ENCODE data around the gene NBPF1.
"Not testable (repeated sequence)": the region's sequence is repeated elsewhere in the genome, so short reads cannot be mapped to it uniquely, and the experiment has no call there.

Gene NBPF1

GRCh38 chr1:16600855-16601786 is 12.2 kb downstream of the NBPF1 start:
- not testable (repeated sequence) for DNase-seq (ENCODE audit: low spot score)
- in situ Hi-C loops (cut with MboI; ENCODE audit: low pct_unique_long_range_greater_than_20kb, low sequenced_read_pairs, unreplicated experiment): loop anchor here (10.0 to 25.0 kb wide), 4 partner anchors 136 to 636 kb away; partner anchors contain the start of genes CPLANE2 and PADI3

DNA sequence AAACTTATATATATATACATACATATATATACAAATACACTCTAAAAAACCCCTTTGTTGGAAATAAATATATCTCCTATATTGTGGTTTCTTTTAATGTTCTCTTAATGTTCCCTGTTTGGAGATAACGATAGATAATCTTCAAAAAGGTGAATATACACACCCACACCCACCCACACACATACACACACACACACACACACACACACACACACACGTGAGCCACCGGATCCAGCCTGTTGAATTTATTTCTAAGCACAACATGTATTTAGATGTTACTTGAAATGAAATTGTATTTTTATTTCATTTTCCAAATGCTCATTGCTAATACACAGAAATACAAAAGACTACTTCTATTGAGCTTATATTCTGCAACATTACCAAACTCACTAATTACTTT is 14.0 kb downstream of the NBPF1 start:
- DNase-seq (ENCODE audit: low spot score); in situ Hi-C loops (cut with MboI; ENCODE audit: low pct_unique_long_range_greater_than_20kb, low sequenced_read_pairs, unreplicated experiment): not testable (repeated sequence)

- in situ Hi-C loops (cut with MboI; ENCODE audit: low pct_unique_long_range_greater_than_20kb, low sequenced_read_pairs, unreplicated experiment); DNase-seq (ENCODE audit: low spot score): not testable (repeated sequence)
Observed at GRCh38 chr1:16595216-16595615, 18.1 kb downstream of the NBPF1 start.

GRCh38 chr1:16591845-16592244 is 21.5 kb downstream of the NBPF1 start:
- in situ Hi-C loops (cut with MboI; ENCODE audit: low pct_unique_long_range_greater_than_20kb, low sequenced_read_pairs, unreplicated experiment); DNase-seq (ENCODE audit: low spot score): not testable (repeated sequence)
- TF ChIP-seq, protein P1, sequence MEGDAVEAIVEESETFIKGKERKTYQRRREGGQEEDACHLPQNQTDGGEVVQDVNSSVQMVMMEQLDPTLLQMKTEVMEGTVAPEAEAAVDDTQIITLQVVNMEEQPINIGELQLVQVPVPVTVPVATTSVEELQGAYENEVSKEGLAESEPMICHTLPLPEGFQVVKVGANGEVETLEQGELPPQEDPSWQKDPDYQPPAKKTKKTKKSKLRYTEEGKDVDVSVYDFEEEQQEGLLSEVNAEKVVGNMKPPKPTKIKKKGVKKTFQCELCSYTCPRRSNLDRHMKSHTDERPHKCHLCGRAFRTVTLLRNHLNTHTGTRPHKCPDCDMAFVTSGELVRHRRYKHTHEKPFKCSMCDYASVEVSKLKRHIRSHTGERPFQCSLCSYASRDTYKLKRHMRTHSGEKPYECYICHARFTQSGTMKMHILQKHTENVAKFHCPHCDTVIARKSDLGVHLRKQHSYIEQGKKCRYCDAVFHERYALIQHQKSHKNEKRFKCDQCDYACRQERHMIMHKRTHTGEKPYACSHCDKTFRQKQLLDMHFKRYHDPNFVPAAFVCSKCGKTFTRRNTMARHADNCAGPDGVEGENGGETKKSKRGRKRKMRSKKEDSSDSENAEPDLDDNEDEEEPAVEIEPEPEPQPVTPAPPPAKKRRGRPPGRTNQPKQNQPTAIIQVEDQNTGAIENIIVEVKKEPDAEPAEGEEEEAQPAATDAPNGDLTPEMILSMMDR (IDR thresholded peaks at IDR 0.05; ENCODE audit: extremely low read depth, insufficient read depth, missing control alignments): peak; percentile 24

DNA sequence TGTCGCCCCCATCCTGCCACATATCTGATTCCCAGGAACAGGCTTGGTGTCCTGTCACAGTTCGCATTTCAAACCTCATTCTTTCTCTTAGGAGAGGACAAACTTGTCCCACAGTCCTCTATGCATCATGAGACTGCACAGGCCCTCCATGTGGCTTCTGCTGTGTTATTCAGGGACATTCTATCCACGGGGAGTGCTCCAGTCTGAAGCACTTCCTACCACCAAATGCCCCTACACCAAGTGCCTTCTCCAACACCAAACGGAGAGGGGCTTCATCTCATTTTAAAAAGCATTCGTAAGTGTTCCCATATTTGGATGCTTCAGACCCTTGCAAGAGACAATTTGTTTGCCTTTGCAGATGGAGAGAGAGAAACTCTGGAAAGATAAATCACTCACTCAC is 25.3 kb downstream of the NBPF1 start:
- in situ Hi-C loops (cut with MboI; ENCODE audit: low pct_unique_long_range_greater_than_20kb, low sequenced_read_pairs, unreplicated experiment); DNase-seq (ENCODE audit: low spot score): not testable (repeated sequence)

DNA sequence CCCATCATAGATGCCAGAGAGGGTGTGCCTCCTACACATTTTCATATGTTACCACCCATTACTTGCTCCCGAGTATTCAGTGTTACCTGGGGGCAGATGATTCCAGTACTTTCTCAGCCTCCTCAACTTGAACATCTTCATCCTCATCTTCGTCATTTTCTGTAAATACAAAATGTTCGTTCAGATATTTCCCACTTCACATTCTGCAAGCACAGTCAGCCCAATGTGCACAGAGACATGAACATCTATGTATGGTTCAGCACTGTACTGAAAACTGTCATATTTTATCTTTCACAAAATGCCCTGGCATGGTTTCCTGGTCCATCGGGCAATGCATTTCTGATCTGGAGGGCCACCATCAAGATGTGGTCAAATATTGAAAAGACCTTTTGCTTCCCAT is 25.7 kb downstream of the NBPF1 start:
- DNase-seq (ENCODE audit: low spot score); in situ Hi-C loops (cut with MboI; ENCODE audit: low pct_unique_long_range_greater_than_20kb, low sequenced_read_pairs, unreplicated experiment): not testable (repeated sequence)

GRCh38 chr1:16565324-16565723 is 48.0 kb downstream of the NBPF1 start:
- DNase-seq (ENCODE audit: low spot score); in situ Hi-C loops (cut with MboI; ENCODE audit: low pct_unique_long_range_greater_than_20kb, low sequenced_read_pairs, unreplicated experiment): not testable (repeated sequence)

DNA sequence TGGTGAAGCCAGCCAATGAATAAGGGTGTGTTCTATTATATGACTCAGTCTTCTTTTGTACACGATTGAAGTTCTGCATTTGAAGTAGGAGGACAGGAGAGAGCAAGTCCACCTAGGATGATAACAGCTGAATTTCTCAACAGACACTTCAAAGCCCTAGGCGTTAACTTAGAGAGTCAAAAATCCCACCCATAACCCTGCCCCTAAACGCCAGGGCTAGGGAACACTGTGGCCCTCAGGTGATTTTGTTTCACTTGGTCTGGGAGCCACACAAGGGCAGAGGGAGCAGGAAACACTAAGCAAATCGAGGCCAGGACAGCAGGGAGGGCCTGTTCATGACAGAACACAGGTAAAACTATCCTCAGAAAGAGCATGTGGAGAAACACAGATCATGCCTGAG is 52.3 kb downstream of the NBPF1 start:
- in situ Hi-C loops (cut with MboI; ENCODE audit: low pct_unique_long_range_greater_than_20kb, low sequenced_read_pairs, unreplicated experiment); DNase-seq (ENCODE audit: low spot score): not testable (repeated sequence)

GRCh38 chr1:16560498-16560897 is 52.9 kb downstream of the NBPF1 start:
- in situ Hi-C loops (cut with MboI; ENCODE audit: low pct_unique_long_range_greater_than_20kb, low sequenced_read_pairs, unreplicated experiment); DNase-seq (ENCODE audit: low spot score): not testable (repeated sequence)

- DNase-seq (ENCODE audit: low spot score); in situ Hi-C loops (cut with MboI; ENCODE audit: low pct_unique_long_range_greater_than_20kb, low sequenced_read_pairs, unreplicated experiment): not testable (repeated sequence)
Observed at GRCh38 chr1:16559688-16560087, 53.7 kb downstream of the NBPF1 start.

GRCh38 chr1:16557034-16557433 is 56.3 kb downstream of the NBPF1 start:
- DNase-seq (ENCODE audit: low spot score); in situ Hi-C loops (cut with MboI; ENCODE audit: low pct_unique_long_range_greater_than_20kb, low sequenced_read_pairs, unreplicated experiment): not testable (repeated sequence)

DNA sequence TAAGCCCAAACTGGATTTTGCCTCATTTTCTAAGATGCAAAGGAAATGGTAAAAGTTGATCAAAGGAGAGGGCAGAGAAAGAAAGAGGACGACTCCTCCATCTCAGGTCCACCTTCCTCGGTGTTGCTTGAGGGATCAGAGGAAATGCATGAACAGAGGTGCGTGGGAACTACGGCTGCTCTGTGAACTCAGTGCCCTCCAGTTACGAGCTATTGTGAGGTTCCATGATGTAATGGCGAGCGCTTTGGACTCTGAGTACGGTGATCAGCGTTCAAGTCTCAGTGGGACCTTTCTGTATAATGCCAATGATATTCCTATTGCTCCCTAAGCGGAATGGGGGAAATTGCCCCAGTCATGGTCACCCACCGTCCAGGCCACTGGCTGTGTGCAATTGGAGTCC is 60.1 kb downstream of the NBPF1 start:
- DNase-seq (ENCODE audit: low spot score); in situ Hi-C loops (cut with MboI; ENCODE audit: low pct_unique_long_range_greater_than_20kb, low sequenced_read_pairs, unreplicated experiment): not testable (repeated sequence)

DNA sequence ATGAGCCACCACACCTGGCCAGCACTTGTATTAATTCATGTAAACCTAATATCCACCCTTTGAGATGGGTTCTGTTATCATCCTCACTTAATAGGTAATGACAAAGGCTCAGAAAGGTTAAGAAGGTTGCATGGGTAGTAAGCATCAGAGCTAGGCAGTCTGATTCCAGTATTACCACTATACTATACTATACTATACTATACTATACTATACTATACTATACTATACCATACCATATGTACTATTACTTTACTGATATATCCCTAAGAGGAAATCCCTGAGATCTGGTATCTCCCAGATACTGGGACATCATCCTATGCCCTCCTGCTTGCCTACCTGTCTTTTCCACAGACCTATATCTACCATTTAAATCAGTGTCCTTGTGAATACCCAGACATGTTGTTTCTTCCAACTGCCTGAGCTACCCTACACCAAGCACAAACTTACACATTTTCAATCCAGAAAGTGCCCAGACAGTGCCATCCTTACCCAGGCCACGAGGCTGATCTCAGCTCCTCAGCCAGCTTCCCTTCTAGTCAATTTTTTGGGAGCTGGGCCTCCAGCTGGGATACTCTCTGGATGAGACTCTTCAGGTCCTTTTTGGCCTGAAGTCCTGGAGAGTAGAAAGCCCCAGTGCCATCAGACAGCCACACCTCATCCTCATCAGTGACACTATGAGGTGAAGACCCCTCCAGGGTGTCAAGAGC is 63.0 kb downstream of the NBPF1 start:
- DNase-seq (ENCODE audit: low spot score); in situ Hi-C loops (cut with MboI; ENCODE audit: low pct_unique_long_range_greater_than_20kb, low sequenced_read_pairs, unreplicated experiment): not testable (repeated sequence)

DNA sequence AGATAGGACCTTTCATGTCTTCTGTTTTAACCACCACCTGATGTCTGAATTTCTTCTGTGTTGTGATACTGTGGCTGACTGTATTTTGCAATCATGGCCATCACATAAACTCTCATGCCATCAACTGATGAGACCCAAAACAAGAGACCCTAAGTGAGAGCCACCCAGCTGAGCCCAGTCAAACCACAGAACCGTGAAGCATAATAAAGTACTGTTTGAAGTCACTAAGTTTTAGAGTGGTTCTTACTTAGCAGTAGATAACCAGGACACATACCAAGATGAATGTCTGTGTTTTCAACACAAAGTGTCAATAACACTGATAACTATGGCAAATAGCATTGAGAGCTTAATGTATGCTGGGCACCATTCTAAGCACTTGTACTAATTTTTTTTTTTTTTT is 63.8 kb downstream of the NBPF1 start:
- DNase-seq (ENCODE audit: low spot score); in situ Hi-C loops (cut with MboI; ENCODE audit: low pct_unique_long_range_greater_than_20kb, low sequenced_read_pairs, unreplicated experiment): not testable (repeated sequence)

DNA sequence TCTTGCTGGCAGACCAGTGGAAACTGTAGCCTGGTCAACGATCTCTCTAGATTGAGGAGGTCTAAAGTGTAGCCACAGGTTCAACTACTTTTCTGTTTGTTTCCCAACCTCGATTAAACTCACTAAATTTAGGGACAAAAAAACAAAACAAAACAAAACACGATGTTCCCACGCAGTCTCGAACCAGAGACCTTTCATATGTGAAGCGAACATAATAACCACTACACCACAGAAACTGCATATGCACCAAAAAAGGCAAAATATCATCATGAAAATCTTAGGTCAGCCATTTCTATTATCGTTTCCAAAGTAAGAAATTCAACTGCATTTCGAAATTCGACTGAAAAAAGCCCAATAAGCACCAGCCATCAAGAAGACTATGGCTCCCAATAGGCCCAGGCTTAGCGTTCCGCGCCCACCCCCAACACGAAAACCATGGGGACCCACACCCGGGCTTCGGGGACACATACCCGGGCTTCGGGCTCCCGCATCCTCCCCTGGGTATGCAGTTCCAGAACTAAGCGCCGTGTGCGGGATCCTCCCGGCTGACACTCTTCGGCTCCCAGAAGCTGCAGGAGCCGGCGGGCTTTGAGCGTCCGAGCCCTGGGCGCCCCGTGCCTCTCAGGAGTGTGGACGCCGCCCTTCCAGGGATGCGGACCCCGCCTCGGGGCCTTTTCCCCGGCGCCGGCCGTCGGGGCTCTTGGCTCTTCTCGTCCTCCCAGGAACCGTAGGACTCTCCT is 65.7 kb downstream of the NBPF1 start:
- in situ Hi-C loops (cut with MboI; ENCODE audit: low pct_unique_long_range_greater_than_20kb, low sequenced_read_pairs, unreplicated experiment); DNase-seq (ENCODE audit: low spot score): not testable (repeated sequence)

DNA sequence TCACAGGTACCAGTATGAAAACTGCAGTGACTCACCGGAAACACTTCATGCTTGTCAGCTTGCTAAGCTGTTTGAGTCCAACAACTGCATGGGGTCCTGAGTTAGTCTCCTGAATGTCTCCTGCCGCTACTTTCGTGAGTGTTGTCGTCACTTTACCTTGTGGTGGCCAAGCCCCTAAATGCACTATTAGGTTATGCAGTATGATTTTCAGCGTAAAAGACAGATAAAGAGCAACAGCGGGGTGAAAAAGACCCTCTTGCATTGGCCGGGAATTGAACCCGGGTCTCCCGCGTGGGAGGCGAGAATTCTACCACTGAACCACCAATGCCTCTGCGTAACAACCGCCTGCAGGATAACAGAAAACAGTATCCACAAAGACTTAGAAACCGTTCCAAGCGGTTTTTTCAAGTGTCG is 67.7 kb downstream of the NBPF1 start:
- in situ Hi-C loops (cut with MboI; ENCODE audit: low pct_unique_long_range_greater_than_20kb, low sequenced_read_pairs, unreplicated experiment): not testable (repeated sequence)

More for the DNA sequence above, 67.7 kb downstream of the NBPF1 start:
- DNase-seq (ENCODE audit: low spot score): not testable (repeated sequence)
